GM08714 (cell line): Measurements from ENCODE around the gene THRA.

Experiments
- H3K4me3 ChIP-seq: fragments of 200-500 bp; sonication (Bioruptor generic); 2 replicates; pipeline ENCODE4 v1.5.1; 2014; ENCODE audit warnings: mild to moderate bottlenecking, low read length, inconsistent platforms
- ZNF274 ChIP-seq: IDR thresholded peaks from 2 replicates; pipeline ENCODE4 v1.6.1; 2012; ENCODE audit warnings: mild to moderate bottlenecking, low read depth, low read length

Gene THRA

DNA sequence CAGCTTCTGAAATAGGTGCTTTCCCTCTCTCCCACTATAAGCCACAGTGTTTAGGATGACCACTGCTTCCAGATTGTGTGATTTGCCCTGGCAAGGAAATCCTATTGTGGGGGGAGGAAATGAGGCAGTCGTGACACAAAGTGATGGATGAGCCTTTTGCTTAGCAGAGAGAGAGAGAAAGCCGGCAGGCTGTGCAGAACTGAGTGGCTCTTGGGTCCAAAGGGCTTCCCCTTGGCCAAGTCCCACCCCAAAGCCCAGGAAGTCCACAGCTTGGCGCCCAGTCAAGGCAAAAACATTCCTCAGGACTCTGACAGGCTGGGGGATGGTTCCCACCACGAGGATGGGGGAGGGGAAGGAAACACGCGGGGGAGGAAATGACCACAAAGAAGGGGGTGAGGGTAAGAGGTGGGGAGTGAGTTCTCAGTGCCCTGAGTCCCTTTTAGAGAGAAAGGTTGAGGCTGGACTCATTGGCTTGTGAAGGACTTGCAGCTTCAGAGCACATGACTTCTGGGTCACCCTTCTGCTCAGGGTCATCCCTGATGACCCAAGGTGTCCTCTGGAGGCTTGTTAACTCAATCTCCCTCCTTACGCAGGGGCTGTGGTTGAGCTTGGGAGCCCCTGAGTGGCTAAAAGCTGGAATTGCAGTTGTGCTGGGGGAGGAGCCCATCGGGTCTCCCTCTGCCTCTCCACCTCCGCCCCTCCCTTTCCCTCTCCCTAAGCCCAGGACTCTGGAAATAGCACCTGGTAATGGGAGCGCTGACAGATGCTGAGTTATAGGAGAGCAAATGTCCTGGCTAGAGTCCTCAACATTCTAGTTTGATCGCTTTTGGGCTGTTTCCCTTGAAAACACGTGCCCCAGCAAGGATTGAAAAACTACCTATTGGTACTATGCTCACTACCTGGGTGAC is 48.7 kb downstream of the THRA start:
- no peak for TF ChIP-seq ZNF274
- H3K4me3 ChIP-seq, result no peak overlapping the region; the same call in 1 of the 2 replicates

DNA sequence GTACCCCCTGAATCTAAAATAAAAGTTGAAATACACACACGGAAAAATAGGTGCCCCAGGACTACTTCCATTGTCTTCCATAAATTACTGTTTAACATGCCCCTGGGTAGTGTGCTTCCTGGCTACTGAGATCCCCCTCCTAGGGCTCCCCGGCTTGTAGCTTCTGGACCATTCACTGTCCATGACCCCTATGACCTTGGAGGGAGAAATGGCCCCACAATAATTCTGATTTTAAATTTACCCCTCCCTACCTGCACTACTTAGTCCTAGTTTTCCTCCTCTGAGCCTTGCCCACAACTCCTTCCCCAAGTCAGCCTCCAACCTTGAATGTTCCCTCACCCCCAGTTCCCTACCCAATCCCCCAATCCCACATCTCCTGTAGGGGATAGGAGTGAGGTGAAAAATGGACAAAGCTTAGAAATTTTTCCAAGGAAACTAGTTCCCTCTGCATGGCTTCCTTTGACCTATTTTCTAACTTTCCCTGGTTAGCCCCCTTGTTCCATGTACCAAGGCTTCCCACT is 49.5 kb downstream of the THRA start:
- no peak overlapping the region for H3K4me3 ChIP-seq
- no peak for TF ChIP-seq ZNF274

DNA sequence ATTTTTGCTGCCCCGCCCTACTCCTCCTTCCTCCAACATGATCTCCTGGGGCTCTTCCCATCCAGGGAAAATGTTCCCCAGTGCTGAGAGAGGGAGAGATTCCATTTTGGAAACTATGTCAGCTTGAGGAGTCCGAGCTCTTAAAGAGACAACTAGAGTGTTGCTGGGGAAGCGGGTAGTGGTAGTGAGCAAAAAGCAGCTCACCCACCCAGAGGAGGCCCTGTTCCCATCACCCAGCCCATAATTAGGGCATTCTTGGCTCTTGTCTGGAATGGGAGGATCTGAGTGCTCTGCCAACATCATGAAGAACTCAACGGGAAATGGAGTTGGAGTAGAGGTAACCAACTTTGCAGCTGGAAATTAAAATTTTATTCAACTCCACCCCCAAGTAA is 49.9 kb downstream of the THRA start:
- no peak for TF ChIP-seq ZNF274
- no peak overlapping the region for H3K4me3 ChIP-seq

DNA sequence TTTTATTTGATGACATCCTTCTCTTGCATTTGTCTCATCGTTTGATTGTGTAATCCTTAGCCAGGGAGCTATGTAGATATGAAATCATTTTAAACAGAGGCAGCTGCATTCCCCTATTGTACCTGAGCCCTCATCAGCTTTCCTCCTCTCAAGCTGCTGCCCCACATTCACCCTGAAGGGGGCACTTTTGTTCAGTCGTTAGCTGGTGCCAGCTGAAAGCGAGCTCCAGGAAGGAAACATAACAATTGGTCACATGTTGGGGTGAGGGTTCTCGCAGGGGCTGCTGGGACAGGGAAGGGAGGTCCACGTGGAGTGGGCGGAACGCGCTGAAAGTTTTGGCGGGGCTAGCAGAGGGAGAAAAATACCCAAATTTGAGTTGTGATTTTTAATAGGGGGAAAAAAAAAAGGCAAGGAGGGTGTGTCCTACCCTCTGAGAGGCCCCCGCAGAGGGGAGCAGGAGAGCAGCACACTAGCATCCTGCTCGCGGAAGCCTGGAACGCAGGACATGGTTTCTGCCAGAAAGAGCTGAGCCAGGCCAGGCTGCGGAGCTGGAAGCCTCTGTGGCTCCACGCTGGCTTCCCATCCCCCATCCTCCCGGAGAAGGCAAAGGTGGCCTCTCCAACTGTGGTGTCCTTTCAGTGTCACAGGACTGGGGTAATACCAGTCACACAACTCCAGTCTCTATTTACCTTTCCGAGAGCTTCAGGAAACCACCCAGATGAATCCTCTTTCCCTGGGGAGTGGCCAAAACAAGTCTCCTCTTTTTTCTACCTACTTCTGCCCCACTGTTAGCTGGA is 50.5 kb downstream of the THRA start:
- TF ChIP-seq ZNF274, result no peak
- peak overlapping the region; percentile 46; the same call in 1 of the 2 replicates for H3K4me3 ChIP-seq

GRCh38 chr17:40113907-40114245 is 51.1 kb downstream of the THRA start:
- H3K4me3 ChIP-seq, result peak overlapping the region; percentile 46; the same call in 1 of the 2 replicates
- no peak for TF ChIP-seq ZNF274

DNA sequence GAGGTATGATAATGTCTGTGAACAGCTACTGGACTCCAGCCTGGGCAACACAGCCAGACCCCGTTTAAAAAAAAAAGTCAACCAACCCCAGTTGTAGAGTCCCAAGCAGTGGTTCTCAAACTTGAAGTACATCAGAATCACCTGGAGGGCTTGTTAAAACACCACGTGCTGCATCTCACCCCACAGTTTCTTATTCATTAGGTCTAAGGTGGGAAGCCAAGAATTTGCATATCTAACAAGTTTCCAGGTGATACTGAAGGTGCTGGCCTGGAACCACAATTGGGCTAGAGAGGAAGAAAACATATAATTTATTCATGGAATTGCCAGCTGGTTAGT is 52.3 kb downstream of the THRA start:
- no peak overlapping the region for H3K4me3 ChIP-seq
- TF ChIP-seq ZNF274, result no peak

- peak within 1 kb of the TSS; percentile 72 for H3K4me3 ChIP-seq
- TF ChIP-seq ZNF274, result no peak
Measured at GRCh38 chr17:40121181-40122135, 58.7 kb downstream of the THRA start, which contains the start of gene MSL1. Gene MSL1 (plus strand): TSS chr17:40121971. CDS start chr17:40122613, 642 bp downstream.

DNA sequence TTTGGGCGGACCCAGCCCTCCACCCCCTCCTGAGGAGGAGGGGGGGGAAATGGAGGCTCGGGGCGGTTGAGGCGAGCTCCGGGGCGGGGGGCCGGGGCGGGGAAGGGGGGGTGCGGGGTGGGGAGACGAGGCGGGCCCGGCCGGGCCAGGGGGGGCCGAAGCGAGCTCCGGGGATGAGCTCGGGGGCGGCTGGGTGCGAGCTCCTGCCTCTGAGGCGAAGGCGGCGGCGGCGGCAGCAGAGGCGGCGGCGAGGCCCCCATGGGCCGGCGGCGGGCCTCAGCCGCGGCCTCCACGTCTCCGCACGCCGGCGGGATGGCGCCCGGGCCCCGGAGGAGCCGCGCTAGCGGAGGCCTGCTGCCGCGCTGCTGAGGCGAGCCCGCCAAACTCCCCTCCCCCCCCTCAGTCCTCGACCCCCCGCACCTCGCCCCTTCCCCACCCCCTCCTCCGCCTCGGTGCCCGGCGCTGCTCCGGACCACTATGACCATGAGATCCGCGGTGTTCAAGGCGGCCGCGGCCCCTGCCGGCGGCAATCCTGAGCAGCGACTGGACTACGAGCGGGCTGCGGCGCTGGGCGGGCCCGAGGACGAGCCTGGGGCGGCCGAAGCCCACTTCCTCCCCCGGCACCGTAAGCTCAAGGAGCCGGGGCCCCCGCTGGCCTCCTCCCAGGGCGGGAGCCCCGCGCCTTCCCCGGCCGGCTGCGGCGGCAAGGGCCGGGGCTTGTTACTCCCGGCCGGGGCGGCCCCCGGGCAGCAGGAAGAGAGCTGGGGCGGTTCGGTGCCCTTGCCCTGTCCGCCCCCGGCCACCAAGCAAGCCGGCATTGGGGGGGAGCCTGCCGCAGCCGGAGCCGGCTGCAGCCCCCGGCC is 59.6 kb downstream of the THRA start:
- TF ChIP-seq ZNF274, result no peak
- peak overlapping the region; percentile 72 for H3K4me3 ChIP-seq

DNA sequence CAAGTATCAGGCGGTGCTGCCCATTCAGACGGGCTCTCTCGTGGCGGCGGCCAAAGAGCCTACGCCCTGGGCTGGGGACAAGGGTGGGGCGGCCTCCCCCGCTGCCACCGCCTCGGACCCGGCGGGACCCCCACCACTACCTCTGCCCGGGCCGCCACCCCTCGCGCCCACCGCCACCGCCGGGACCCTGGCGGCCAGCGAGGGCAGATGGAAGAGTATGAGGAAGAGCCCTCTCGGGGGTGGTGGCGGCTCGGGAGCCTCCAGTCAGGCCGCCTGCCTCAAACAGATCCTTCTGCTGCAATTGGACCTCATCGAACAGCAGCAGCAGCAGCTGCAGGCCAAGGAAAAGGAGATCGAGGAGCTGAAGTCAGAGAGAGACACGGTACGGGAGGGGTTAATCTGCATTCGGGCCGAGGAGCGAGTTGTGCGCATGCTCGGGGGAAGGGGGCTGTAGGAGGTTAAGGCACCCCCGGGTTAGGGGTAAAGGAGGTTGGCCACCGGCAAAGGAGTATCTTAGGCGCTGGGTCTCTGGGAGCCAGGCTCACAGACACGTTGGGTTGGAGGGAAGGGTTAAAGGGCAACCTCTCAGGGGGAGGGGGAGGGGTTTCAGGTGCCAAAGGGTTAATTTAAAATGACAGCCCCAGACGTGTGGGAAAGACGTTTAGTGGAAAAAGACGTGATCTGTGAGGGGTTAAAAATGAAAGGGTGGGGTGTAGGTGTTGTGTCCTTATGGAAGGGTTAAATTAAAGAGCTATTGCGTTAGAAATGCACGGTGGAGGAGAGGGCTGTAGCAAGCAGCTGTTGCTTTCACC is 60.4 kb downstream of the THRA start:
- TF ChIP-seq ZNF274, result no peak
- H3K4me3 ChIP-seq, result peak overlapping the region; percentile 72

DNA sequence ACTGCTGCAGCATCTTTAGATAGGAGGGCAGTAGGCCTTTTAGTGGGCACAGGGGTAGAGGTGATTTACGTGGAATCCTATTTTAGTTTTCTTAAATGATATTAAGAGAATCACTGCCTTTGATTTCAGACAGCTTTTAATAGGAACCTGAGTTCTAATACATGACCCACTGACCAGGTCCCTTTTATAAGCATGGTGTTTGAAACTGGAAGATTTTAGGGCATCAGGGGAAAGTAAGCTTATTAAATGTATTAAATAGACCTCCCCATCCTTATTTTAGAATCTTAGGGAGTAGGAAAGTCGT is 61.0 kb downstream of the THRA start:
- TF ChIP-seq ZNF274, result no peak
- H3K4me3 ChIP-seq, result peak overlapping the region; percentile 72

DNA sequence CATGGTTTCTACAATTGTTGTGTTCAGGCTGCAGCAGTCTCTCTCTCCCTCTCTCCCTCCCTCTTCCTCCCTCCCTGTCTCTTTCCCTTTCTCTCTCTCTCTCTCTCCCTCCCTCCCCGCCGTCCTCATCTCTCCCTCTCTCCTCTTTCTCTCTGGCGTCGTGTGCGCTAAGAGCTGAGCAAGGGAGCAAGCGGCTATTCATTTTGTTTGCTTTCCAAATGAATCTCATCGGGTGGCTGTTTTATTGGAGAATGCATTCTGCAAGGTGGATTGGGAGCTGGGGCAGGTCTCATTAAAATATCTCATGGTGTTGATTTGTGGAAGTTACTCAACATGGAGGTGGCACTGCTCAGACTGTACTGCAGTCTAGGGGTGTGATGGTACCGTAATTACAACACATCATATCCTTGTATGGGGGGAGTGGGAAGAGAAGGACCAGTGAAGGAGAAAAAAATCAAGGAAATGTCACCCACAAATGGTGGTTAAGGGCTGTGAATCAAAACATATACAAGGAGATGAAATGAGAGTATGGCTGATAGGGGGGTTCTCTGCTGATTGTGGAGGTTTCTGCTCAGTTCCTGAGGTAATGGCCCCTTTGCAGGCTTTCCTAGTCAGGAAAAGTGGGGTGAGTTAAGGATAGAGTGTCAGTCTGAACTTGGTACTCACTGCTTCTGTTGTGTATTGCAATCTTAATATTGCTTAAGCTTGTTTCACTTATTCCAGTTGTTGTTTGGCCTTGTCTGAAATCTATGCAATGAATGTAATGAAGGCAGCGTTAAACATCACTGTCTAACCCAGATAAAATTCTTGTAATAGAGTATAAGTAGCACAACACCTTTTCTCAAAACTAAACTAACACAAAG is 61.7 kb downstream of the THRA start:
- TF ChIP-seq ZNF274, result no peak
- H3K4me3 ChIP-seq, result peak overlapping the region; percentile 72
